HG03520 (cell line): ENCODE results near the gene NDUFS2.

Source experiments
- ATAC-seq: cut with Tn5 transposase; IDR thresholded peaks from one replicate; pipeline ENCODE4 v1.9.1; 2021; ENCODE audit warnings: mild to moderate bottlenecking, moderate library complexity; ENCODE audit not compliant: unreplicated experiment

Gene NDUFS2

DNA sequence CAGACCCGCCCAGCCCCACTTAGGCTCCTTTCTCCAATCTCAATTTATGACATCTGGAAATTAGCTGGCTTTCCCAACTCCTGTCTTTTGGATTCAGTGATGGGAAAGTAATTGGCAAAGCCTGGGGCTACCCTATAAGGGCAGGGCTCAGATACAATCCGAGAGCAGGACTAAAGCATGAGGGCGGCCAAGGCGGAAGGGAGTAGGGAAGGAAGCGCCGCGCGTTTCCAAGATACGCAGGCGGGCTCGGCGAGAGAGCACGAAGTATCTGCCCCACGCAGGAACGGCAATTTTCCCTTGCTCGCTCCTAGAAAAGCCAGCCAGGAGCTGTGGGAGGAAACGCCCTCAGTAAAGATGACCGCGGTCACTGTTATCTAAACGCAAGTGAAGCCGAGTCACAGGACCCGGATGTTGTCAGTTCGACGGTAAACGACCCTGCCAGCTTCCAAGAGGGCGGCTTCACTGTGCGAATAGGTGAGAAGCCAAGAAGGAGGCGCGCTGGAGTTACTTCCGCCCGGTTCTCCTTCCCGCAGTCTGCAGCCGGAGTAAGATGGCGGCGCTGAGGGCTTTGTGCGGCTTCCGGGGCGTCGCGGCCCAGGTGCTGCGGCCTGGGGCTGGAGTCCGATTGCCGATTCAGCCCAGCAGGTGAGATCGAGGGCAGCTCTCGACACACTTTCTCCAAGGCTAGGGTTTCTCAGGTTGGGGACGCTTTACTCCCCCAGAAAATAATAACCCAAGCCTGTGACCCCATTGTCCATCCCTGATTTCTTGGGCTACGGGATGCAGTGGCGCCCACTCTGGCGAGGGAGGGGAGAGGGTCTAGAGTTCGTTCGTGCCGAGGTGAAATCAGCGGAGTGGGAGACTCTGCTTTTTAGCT, at the start of gene NDUFS2:
TSS of gene NDUFS2 (plus strand) at position 532 of the 877 bp plus-strand sequence. CDS start at position 551, 19 bp downstream.
- peak; percentile 97 for ATAC-seq

DNA sequence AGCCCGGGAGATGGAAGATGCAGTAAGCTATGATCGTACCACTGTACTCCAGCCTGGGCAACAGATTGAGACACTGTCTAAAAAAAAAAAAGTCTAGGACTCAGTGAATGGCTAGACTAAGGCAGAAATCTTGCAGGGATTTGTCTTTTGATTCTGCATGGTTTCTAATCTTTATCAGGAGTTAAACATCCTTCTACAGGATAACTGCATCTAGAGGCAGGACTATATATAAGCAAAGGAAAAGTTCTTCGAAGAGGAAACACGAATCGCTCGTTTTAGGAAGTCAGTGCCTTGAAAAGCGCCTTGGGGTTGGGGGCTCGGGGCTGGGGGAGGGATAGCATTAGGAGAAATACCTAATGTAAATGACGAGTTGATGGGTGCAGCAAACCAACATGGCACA, 49.0 kb upstream of the NDUFS2 start:
- ATAC-seq: no peak

DNA sequence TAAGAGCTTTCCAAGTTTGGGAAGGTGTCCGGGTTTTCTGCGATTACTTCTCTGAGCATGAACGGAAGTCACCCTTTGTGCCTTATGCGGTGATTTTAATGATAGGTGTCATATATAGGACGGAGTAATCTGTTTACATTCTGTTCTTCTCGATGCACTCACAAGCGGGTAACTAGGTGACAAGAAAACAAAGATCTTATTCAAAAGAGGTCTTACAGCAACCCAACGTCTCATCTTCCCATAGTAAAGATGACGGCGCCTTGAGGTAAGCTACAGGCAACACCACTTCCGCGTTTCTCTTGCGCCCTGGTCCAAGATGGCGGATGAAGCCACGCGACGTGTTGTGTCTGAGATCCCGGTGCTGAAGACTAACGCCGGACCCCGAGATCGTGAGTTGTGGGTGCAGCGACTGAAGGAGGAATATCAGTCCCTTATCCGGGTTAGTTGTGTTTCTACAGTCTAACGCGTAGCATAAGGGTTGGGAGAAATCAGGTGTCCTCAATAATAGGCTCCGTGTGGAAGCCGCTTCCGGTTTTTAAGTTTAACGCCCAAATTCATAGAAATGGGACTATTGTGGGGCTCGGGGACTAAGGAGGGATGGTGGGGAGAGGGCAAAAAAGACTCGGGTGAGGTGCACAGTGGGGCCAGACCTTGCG, 48.4 kb upstream of the NDUFS2 start, which contains the start of gene UFC1:
TSS of gene UFC1 (plus strand) at position 297 of the 656 bp plus-strand sequence. CDS start at position 317, 20 bp downstream.
- peak; percentile 78 for ATAC-seq

DNA sequence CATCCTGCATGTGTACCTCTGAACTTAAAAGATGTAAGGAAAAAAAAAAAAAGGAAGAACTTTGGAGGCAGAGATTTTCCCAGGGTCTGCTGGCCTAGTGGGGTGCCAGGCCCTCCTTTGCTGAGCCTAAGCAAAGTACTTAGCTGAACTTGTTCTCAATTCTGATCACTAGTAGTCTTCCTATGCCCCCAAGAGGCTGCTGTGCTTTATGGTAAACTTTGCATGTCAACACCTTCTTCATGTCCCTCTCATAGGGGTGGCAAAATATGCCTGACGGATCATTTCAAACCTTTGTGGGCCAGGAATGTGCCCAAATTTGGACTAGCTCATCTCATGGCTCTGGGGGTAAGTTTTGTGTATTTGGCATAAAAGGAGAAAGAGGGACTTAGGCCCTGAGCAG, 44.3 kb upstream of the NDUFS2 start:
- ATAC-seq: no peak

DNA sequence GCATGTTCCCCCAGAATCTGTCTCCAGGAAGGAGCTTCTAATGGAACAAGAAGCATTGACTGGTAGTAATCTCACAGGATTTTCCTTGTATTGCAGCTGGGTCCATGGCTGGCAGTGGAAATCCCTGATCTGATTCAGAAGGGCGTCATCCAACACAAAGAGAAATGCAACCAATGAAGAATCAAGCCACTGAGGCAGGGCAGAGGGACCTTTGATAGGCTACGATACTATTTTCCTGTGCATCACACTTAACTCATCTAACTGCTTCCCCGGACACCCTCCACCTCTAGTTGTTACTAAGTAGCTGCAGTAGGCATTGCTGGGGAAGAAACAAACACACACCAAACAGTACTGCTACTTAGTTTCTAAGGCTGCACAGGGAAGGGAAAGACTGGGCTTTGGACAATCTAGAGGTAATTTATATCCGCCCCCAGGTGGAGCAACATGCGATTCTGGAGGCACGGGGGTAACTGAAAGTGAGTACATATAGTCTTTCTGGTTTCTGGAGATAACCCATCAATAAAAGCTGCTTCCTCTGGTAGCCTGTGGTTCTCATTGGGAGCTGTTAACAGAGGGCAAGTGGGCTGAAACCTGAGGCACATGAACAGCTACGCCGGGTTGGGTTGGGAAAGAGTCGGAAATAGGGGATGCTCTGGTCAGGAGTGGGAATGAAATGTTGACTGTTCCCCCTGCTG, 43.7 kb upstream of the NDUFS2 start:
- ATAC-seq: no peak

DNA sequence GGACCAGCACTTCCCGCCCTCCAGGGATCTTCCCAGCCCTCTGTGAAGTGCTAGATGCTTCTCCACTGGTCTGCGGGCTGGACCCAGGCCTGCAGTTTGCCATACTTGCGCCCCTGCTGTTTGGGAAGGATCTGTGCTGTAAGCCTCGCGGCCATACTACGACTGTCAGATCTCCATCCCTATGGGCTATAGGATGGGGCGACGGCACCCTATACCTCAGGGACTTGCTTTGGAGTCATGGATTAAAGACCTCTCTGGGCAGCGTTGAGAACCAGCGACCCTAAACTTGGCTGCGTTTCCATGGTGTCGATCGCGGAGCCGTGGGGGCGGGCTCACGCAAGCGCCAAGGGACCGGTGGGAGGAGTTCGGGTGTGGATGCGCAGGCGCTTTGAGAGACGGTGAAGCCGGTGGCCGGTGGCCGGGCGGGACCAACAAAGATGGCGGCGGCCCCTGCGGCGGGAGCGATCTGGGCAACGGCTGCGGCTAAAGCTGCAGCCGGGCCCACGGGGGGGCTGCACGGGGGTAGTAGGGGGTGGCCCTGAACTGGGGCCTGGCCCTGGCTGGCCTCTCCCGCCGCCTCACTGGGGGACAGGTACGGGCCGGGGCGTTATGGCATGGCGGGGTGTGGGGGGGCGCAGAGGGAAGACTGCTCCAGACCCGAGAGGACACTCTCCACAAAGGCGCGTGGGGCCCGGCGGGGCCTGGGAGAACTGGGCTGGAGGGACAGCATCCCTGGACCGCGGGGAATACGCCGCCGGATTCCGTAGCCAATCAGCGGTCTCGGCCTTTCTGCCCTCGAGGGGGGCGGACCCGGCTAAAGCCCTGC, 42.9 kb upstream of the NDUFS2 start, which contains the start of gene USP21:
TSS of gene USP21 (plus strand) at position 414 of the 826 bp plus-strand sequence. CDS start 1,141 bp downstream, outside the sequence.
- peak; percentile 72 for ATAC-seq

DNA sequence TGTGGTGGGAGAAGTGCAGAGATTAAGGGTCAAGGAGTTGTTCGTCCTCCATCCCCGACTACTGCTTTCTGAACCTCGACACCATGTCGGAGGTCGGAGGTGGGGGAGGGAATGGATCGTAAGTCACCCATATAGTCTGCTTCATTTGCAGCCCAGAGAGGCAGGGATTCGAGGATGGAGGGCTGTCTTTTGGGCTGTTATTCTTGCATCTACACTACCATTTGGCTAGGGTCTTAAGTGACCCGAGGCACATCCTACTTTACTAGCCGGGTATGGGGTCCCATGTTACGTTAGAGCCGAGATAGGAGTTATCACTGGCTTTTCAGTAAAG, 42.3 kb upstream of the NDUFS2 start:
- no peak for ATAC-seq

DNA sequence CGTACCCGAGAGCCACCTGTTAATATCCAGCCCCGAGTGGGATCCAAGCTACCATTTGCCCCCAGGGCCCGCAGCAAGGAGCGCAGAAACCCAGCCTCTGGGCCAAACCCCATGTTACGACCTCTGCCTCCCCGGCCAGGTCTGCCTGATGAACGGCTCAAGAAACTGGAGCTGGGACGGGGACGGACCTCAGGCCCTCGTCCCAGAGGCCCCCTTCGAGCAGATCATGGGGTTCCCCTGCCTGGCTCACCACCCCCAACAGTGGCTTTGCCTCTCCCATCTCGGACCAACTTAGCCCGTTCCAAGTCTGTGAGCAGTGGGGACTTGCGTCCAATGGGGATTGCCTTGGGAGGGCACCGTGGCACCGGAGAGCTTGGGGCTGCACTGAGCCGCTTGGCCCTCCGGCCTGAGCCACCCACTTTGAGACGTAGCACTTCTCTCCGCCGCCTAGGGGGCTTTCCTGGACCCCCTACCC, 41.5 kb upstream of the NDUFS2 start:
- no peak for ATAC-seq

DNA sequence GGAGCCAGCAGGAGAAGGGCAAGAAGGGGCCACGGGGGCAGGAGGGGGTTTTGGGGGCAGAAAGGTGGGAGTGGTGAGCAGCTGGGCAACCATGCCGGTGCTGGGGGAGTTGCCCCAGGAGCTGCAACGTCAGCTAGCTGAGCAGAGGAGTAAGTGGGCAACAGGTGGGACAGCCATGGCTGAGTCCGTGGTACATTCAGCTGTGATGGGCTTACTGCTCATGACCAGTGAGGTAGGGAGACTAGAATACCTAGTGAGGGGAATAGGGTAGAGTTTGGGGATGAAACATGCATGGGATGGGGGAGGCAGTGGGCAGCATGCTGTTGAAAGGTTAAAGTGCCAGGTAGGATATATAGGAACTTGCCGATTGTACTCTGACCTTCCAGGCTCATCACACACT, 40.5 kb upstream of the NDUFS2 start:
- ATAC-seq: no peak

DNA sequence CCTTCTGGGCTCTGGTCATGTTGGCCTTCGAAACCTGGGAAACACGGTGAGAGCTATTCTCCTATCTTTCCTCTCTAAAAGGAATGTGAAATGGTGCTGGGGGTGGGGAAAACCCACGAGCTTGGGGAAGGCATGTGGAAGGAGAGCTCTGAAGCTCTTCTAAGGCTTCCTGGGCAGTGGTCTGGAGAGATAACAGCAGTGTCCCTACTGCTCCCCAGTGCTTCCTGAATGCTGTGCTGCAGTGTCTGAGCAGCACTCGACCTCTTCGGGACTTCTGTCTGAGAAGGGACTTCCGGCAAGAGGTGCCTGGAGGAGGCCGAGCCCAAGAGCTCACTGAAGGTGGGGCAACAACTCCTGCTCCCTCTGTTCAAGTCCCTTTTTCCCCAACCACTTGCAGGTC, 40.1 kb upstream of the NDUFS2 start:
- ATAC-seq: no peak

DNA sequence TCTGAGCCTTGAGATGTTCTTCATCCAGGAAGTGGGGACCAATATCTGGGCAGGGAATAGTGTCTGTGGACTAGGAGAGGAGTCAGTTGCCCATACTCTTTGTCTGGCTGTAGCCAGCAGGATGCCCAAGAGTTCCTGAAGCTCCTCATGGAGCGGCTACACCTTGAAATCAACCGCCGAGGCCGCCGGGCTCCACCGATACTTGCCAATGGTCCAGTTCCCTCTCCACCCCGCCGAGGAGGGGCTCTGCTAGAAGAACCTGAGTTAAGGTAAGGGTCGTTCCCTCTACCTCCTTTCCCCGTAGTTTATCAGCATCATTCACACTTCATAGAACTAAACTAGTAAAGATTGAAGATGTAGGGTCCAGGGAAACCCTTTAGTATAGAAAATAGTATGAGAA, 39.4 kb upstream of the NDUFS2 start:
- no peak for ATAC-seq

DNA sequence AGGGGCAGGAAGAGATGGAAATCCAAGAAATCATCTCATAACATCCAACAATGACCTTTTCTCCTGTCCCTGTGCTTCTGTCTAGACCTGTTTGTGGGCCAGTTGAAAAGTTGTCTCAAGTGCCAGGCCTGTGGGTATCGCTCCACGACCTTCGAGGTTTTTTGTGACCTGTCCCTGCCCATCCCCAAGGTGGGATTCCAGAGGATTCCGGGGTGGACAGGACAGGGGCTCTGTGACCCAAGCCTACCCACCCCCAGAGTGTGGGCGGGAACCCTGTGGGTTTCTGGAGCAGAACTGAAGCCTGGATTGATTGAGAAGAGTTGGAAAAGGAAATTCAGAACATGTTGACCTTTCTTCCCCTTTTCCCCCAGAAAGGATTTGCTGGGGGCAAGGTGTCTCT, 38.4 kb upstream of the NDUFS2 start:
- ATAC-seq: no peak

DNA sequence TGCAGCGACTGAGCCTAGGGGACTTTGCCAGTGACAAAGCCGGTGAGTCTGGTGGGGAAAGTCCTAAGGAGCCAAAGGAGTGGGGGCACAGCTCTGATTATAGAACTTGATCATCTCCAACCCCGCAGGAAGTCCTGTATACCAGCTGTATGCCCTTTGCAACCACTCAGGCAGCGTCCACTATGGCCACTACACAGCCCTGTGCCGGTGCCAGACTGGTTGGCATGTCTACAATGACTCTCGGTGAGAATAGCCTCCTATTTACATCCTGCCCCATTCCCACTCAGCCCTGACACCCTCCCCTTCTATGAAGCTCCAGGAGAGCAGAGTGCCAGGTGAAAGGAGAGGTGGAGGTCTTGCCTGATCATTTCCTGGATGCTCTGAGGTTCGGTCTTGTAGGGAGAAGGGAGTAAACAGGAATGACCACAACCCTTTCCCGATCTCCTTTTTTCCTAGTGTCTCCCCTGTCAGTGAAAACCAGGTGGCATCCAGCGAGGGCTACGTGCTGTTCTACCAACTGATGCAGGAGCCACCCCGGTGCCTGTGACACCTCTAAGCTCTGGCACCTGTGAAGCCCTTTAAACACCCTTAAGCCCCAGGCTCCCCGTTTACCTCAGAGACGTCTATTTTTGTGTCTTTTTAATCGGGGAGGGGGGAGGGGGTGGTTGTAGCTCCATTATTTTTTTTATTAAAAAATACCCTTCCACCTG, 37.1 kb upstream of the NDUFS2 start:
- no peak for ATAC-seq

DNA sequence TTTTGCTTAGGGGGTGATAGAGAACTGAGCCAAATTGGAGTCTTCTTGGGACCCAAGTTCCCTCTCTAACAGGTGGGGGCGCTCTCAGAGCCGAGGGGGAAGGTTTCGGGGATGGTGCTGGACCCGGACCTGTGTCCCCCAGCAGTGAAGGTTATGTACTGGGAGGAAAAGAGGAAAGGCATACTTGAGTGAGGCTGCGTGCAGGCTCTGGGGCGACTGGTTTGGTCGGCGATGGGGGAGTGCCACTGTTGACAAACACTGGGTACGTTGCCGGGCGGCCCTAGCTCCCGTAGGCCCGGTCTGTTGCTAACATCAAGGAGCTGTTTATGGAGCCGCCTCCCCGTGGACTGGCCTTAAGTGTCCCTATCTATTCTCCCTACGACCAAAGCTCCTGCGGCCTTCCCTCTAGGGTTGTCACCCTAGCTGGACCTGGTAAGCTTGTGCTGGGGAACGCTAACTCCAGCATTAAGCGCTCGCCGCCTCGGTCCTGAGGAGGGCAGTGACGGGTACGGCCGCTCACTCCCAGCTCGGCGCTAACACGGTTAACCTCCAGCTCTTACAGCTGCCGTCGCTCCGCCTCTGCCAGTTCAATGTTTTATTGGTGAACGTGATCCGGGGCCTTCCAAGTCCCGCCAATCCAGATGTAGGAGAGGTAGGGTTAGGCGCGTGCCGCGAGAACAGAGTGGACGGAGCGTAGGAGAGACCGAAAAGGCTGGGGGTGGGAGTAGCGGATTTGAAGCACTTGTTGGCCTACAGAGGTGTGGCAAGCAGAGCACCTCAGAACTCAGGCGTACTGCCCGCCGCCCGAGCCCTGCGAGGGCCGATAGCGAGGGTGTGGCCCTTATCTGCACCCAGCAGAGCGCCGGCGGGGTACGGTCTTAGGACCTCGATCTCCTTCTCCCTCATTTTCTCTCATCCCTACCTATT, 36.2 kb upstream of the NDUFS2 start, which contains the start of gene PPOX:
TSS of gene PPOX (plus strand) at position 685 of the 927 bp plus-strand sequence. CDS start 422 bp downstream, outside the sequence.
- peak; percentile 87 for ATAC-seq

DNA sequence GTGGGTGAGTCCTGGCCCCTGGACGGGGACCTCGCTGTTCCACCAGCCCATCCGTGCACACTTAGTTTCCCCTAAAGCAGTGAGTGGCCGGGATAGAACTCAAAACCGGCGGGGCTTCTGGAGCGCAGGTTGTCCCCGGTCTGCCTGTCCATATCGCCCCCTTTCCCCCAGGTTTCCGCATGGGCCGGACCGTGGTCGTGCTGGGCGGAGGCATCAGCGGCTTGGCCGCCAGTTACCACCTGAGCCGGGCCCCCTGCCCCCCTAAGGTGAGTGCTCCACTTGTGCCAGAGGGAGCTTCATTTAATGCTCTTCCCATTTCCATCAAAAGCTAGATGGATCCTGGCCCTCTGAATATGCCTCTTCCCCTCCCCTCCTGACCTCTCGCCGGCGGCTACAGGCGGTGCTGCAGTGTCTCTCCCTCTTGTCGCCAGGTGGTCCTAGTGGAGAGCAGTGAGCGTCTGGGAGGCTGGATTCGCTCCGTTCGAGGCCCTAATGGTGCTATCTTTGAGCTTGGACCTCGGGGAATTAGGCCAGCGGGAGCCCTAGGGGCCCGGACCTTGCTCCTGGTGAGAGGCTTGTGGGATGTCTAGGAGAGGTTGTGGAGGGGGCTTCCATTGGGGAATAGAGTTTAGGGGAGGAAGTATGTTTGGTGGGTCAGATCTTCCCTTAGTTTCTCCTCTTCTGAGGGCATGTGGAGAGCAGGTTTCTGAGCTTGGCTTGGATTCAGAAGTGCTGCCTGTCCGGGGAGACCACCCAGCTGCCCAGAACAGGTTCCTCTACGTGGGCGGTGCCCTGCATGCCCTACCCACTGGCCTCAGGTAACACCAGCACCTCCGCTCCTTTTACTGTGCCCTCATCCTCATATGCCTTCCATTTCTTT, 35.3 kb upstream of the NDUFS2 start:
- ATAC-seq: no peak

DNA sequence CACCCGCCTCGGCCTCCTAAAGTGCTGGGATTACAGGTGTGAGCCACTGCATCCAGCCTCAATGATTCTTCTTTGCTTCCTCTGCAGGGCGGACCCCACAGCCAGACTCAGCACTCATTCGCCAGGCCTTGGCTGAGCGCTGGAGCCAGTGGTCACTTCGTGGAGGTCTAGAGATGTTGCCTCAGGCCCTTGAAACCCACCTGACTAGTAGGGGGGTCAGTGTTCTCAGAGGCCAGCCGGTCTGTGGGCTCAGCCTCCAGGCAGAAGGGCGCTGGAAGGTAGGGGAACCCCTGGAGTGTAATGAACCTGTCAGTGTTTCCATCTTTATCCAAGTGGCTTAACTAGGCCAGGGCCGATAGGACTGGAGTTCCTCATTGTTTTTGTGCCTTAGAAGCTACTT, 33.3 kb upstream of the NDUFS2 start:
- ATAC-seq: no peak

DNA sequence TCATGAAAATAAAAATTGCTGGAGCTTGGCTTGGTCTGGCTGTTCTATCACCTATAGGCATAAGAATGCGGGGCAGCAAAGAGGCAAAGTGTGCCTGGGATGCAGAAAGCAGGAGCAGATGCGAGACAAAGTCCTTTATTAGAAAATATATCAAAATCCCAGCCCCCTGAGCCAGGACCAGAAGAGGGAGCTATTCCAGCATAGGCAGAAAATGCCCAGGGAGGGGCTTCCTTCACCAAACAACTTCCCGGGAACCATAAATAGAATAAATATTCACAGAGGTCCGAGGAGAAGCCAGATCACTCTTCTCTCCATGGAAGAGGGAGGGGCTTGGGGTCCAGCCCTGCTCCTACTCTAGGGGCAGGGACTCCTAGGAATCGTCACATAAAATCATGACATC, 31.0 kb upstream of the NDUFS2 start:
- ATAC-seq: no peak

DNA sequence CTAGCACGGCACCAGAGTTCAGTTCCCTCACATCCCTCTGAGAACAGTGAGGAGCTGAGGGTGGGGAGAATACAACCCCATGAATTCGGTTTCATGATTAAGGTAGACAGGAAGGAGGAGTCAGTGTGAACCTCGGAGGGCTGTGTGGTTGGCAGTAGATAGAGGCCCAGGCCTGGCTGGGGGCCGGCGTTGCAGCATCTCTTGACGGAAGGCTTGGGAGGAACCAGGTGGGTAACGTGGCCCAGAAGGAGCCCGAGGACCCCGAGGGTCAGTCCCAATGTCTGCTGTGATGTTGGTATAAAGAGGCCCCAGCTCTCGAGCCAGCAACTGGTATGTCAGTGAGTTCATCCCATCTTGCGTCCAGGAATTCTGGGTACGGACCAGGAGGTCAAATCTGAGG, 30.5 kb upstream of the NDUFS2 start:
- ATAC-seq: no peak
